Endothelial cell of umbilical vein (primary cell): Measurements from ENCODE around the gene BCAR3. TPM values are rescaled to one million over a fixed set of nuclear protein-coding genes. Genes with fewer than 3 reads are reported as not detected.

Experiments
- BruUV-seq: library from RNA; stranded (reverse); fragments of 400-500 nt; replicated peaks from 2 replicates; lab custom pipeline; 2021; lab: Mats Ljungman, UMichigan
- CTCF ChIA-PET: fragments of 300-600, 350-600 bp; sonication (Branson Sonifier 250); formaldehyde crosslinking; loops from one replicate; lab custom pipeline; 2021; ENCODE audit warnings: antibody characterized with exemption, inconsistent platforms; lab: Charles Lee
- POLR2A ChIA-PET: fragments of 300-600, 350-600 bp; sonication (Branson Sonifier 250); formaldehyde crosslinking; loops from one replicate; lab custom pipeline; 2021; ENCODE audit warnings: antibody characterized with exemption, inconsistent platforms; lab: Charles Lee
- DNase-seq: peaks from one replicate; pipeline ENCODE4 v3.0.0-alpha.2; 2011; ENCODE audit warnings: low read depth, low spot score
- FAIRE-seq: peaks from 2 replicates; lab custom pipeline; 2011; peaks lifted over from hg19 to GRCh38; lab: Jason Lieb, UNC
- H2AFZ ChIP-seq: 2 replicates; pipeline ENCODE4 v1.6.0; 2012; ENCODE audit warnings: low read depth, low read length, control low read depth, inconsistent platforms
- H3K27ac ChIP-seq: 2 replicates; pipeline ENCODE4 v1.5.1; 2011; ENCODE audit warnings: low read depth, mild to moderate bottlenecking, control low read depth, low read length, moderate library complexity; ENCODE audit not compliant: insufficient read depth
- H3K27me3 ChIP-seq, 2 experiments: 2 replicates each; pipeline versions ENCODE4 v1.6.0 to v1.6.1; 2011; ENCODE audit warnings: low read length in 2 of 2, mixed read lengths in 1 of 2; ENCODE audit not compliant: control insufficient read depth in 2 of 2, insufficient read depth in 2 of 2
- H3K36me3 ChIP-seq, 2 experiments: 2 replicates in 1 of 2; 3 replicates in 1 of 2; pipeline ENCODE4 v1.5.1; 2011; ENCODE audit warnings: low read length in 2 of 2, mild to moderate bottlenecking in 1 of 2, moderate library complexity in 1 of 2; ENCODE audit not compliant: control insufficient read depth in 2 of 2, insufficient read depth in 2 of 2; ENCODE audit errors: extremely low read depth in 1 of 2
- H3K4me1 ChIP-seq: 3 replicates; pipeline ENCODE4 v1.5.1; 2011; ENCODE audit warnings: mild to moderate bottlenecking, low read length; ENCODE audit not compliant: control insufficient read depth, insufficient read depth; ENCODE audit errors: extremely low read depth
- H3K4me2 ChIP-seq: 2 replicates; pipeline ENCODE4 v1.6.1; 2011; ENCODE audit warnings: low read length, control low read depth, mixed read lengths; ENCODE audit not compliant: insufficient read depth
- H3K4me3 ChIP-seq, 3 experiments: fragments of 200-600 bp in 1 of 3; sonication (generic), shearing (Covaris generic) in 1 of 3; replicated peaks in 1 of 3; 2 replicates each; pipeline ENCODE4 v1.5.1; 2011 to 2016; ENCODE audit warnings: control low read depth in 3 of 3, low read length in 3 of 3, mild to moderate bottlenecking in 2 of 3, inconsistent platforms in 1 of 3, low read depth in 1 of 3, moderate library complexity in 1 of 3; ENCODE audit not compliant: insufficient read depth in 1 of 3
- H3K79me2 ChIP-seq: 2 replicates; pipeline ENCODE4 v1.6.0; 2012; ENCODE audit warnings: low read length, inconsistent platforms; ENCODE audit not compliant: control insufficient read depth, insufficient read depth
- H3K9ac ChIP-seq: replicated peaks from 2 replicates; pipeline ENCODE3; 2011; ENCODE audit warnings: low read length, control low read depth; ENCODE audit not compliant: insufficient read depth; ENCODE audit errors: extremely low read depth
- H3K9me1 ChIP-seq: replicated peaks from 3 replicates; pipeline ENCODE4 v1.6.0; 2011; ENCODE audit warnings: mild to moderate bottlenecking, low read length; ENCODE audit not compliant: control insufficient read depth, insufficient read depth; ENCODE audit errors: extremely low read depth
- H3K9me3 ChIP-seq: replicated peaks from 2 replicates; pipeline ENCODE4 v1.5.1; 2012; ENCODE audit warnings: low read length, inconsistent platforms; ENCODE audit not compliant: control insufficient read depth, insufficient read depth
- H4K20me1 ChIP-seq: replicated peaks from 2 replicates; pipeline ENCODE3; 2011; ENCODE audit warnings: mild to moderate bottlenecking, low read length; ENCODE audit not compliant: control insufficient read depth, insufficient read depth; ENCODE audit errors: extremely low read depth
- CTCF ChIP-seq, 2 donors: IDR thresholded peaks; 1 replicate in 1 of 2; 2 replicates in 1 of 2; pipeline ENCODE4 v1.5.1; 2011; ENCODE audit warnings: low read length in 2 of 2, mild to moderate bottlenecking in 2 of 2, moderate library complexity in 2 of 2, control low read depth in 1 of 2, inconsistent platforms in 1 of 2, low read depth in 1 of 2; ENCODE audit not compliant: insufficient read depth in 1 of 2; ENCODE audit errors: extremely low read depth in 1 of 2
- FOS ChIP-seq: IDR thresholded peaks from 2 replicates; pipeline ENCODE4 v1.6.1; 2011; ENCODE audit warnings: mild to moderate bottlenecking, low read length, moderate library complexity, borderline replicate concordance; ENCODE audit not compliant: insufficient read depth
- GATA2 ChIP-seq: IDR thresholded peaks from 2 replicates; pipeline ENCODE4 v1.7.0; 2011; ENCODE audit warnings: low read depth, mild to moderate bottlenecking, moderate library complexity, mixed read lengths, low read length; ENCODE audit not compliant: insufficient read length, insufficient read depth
- JUN ChIP-seq: IDR thresholded peaks from 2 replicates; pipeline ENCODE4 v1.6.1; 2011; ENCODE audit warnings: borderline replicate concordance, low read depth; ENCODE audit not compliant: insufficient read length, insufficient read depth
- MAX ChIP-seq: IDR thresholded peaks from 2 replicates; pipeline ENCODE4 v1.6.1; 2011; ENCODE audit not compliant: insufficient read depth, insufficient read length
- MYC ChIP-seq: IDR thresholded peaks from one replicate; pipeline ENCODE4 v1.6.1; 2011; ENCODE audit warnings: mild to moderate bottlenecking, low read depth, low read length
- POLR2A ChIP-seq: IDR thresholded peaks from 2 replicates; pipeline ENCODE4 v1.6.1; 2012; ENCODE audit warnings: low read depth, mild to moderate bottlenecking, control low read depth, low read length
- dilution Hi-C: fragments of 300-500 bp; cut with MboI; formaldehyde crosslinking; loops from one replicate; pipeline ENCODE4 v1.15.0; 2019; ENCODE audit warnings: low sequenced_read_pairs; ENCODE audit not compliant: extremely low pct_ligation_motif_present
- intact Hi-C: fragments of 100-400 bp; cut with micrococcal nuclease; formaldehyde crosslinking; loops from one replicate; pipeline ENCODE4 v1.10.0; 2022
- polyA plus RNA-seq, 4 experiments: library from polyadenylated mRNA; depleted of rRNA in 3 of 4; stranded (reverse) in 3 of 4; unstranded in 1 of 4; fragments of >200 nt; gene quantifications; 2 replicates each; pipeline versions ENCODE4 v1.2.1 to v1.2.3, GENCODE V29; 2011 to 2012; ENCODE audit warnings: missing spikeins in 1 of 4
- total RNA-seq: library from RNA; stranded (reverse); gene quantifications from 2 replicates; pipeline ENCODE4 v1.2.3, GENCODE V29; 2021

Gene BCAR3
- total and polyA plus RNA-seq, 2 donors (not counting 3 experiments of a cell fraction or from before 2014, with no cell fraction given): 17.5 to 32.9 TPM

DNA sequence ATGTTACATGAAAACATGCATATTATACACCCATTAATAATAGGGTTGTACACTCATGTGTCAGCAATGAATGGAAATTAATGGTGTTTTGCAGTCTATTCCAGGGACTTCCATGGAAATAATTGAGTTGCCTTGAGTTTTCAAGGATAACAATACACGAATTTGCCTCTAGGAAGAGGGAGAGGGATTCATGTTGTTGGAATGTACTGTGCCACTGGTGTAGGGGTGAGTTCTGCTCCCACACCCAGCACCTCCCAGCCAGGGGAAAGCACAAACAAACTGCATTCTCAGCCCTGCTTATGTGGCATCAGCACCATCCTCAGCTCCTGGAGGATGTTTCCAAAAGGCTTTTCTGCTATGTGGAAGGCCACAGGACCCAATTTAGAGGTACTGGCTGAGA lies 57.8 kb downstream of the BCAR3 start:
- Histone ChIP-seq H3K36me3 (no peaks in the 10 kb centered on the region), H3K9me3 (no peaks in the 10 kb centered on the region), H3K4me3 (no peak overlapping the region), H3K9ac (peak overlapping the region; percentile 48), H3K27ac (peak overlapping the region; percentile 100), H3K4me2 (peak overlapping the region; percentile 17), H4K20me1 (no peaks in the 10 kb centered on the region), H3K79me2 (peaks cover 80% of the 10 kb centered on the region), H2AFZ (no peak overlapping the region), H3K4me1 (peaks cover 67% of the 10 kb centered on the region), H3K9me1 (no peaks in the 10 kb centered on the region), H3K27me3 (no peaks in the 10 kb centered on the region)
- DNase-seq: peak; percentile 89
- FAIRE-seq: peak; percentile 70
- intact Hi-C loops (loop anchor here (2.0 kb wide), 2 partner anchors 35 to 319 kb away; no protein-coding TSS in a partner anchor), dilution Hi-C loops (no loop called here)
- ChIA-PET CTCF (interaction anchor here (1.2 to 11.1 kb wide), 5 partner anchors 16 to 221 kb away, joined by 3 to 490 read pairs (median 23); partner anchors contain the start of gene BCAR3), POLR2A (no interaction called here)
- TF ChIP-seq POLR2A: peak; percentile 36
- TF ChIP-seq GATA2: no peak
- no peak for TF ChIP-seq MYC
- no peak for TF ChIP-seq CTCF (IDR thresholded peaks at IDR 0.05; ENCODE audit: extremely low read depth in 1 of 2, insufficient read depth in 1 of 2, low read depth in 1 of 2, low read length in 2 of 2)
- peak; percentile 71 for TF ChIP-seq JUN
- no peak for TF ChIP-seq MAX
- TF ChIP-seq FOS: peak; percentile 25
- BruUV-seq: no TSS peak
